K562 (cell line): ENCODE measurements around the gene SUMO3. TPM values are rescaled to one million over a fixed set of nuclear protein-coding genes. Genes with fewer than 3 reads are reported as not detected.

ENCODE experiments used
- ARNT ChIP-seq, 2 experiments: fragments of 450-650 bp; IDR thresholded peaks; 2 replicates each; pipeline ENCODE4 v1.6.1; 2016; ENCODE audit warnings: mild to moderate bottlenecking in 1 of 2
- CEBPG ChIP-seq, 3 experiments: fragments of 200-800 bp in 1 of 3; sonication (Bioruptor generic) in 1 of 3; sonication (generic) in 1 of 3; formaldehyde crosslinking in 1 of 3; IDR thresholded peaks in 2 of 3; conservative IDR thresholded peaks in 1 of 3; 2 replicates each; pipeline versions ENCODE4 v1.6.1 to v1.8.0; 2016 to 2022; ENCODE audit warnings: missing compliant biosample characterization in 2 of 3, missing genetic modification characterization in 2 of 3, mild to moderate bottlenecking in 1 of 3, missing genetic modification reagents in 1 of 3
- HSF4 ChIP-seq: fragments of 250-450 bp; sonication (Bioruptor Pico); IDR thresholded peaks from 2 replicates; pipeline ENCODE4 v2.1.2; 2022; ENCODE audit warnings: mild to moderate bottlenecking, moderate library complexity, borderline replicate concordance
- NELFE ChIP-seq: IDR thresholded peaks from 2 replicates; pipeline ENCODE4 v1.6.1; 2011; ENCODE audit warnings: mild to moderate bottlenecking; ENCODE audit not compliant: insufficient read depth, insufficient read length
- RBM25 ChIP-seq: fragments of 200-400 bp; formaldehyde crosslinking; IDR thresholded peaks from 2 replicates; pipeline ENCODE4 v1.6.1; 2018; ENCODE audit warnings: low read length, low read depth, moderate library complexity; ENCODE audit not compliant: severe bottlenecking
- THRAP3 ChIP-seq: fragments of 450-650 bp; IDR thresholded peaks from 2 replicates; pipeline ENCODE4 v1.6.1; 2016; ENCODE audit warnings: mild to moderate bottlenecking, inconsistent platforms, borderline replicate concordance
- ZFP30 ChIP-seq: fragments of 250-450 bp; sonication (Bioruptor Pico); IDR thresholded peaks from 2 replicates; pipeline ENCODE4 v1.8.0; 2022; ENCODE audit warnings: moderate library complexity, mild to moderate bottlenecking, inconsistent platforms, borderline replicate concordance
- ZNF3 ChIP-seq: fragments of 250-450 bp; sonication (Bioruptor Pico); IDR thresholded peaks from 2 replicates; pipeline ENCODE4 v1.5.0; 2021; ENCODE audit warnings: mild to moderate bottlenecking, moderate library complexity
- polyA plus RNA-seq, 8 experiments: library from polyadenylated mRNA; depleted of rRNA in 4 of 8; stranded (reverse) in 5 of 8; unstranded in 3 of 8; fragments of >200 nt; fragmentation: Nextera tagmentation in 2 of 8; fragmentation: Illumina TruSeq in 1 of 8; extraction: Ambion mirVana in 2 of 8; extraction: Trizol in 1 of 8; gene quantifications; 2 replicates each; pipeline versions ENCODE4 v1.2.1 to v1.2.3, GENCODE V29; 2011 to 2014; ENCODE audit warnings: inconsistent platforms in 1 of 8, missing spikeins in 1 of 8
- total RNA-seq, 7 experiments: library from RNA; depleted of rRNA in 6 of 7; stranded (reverse); fragments of >200 nt in 6 of 7; fragmentation: Illumina TruSeq in 2 of 7; extraction: Trizol in 2 of 7; gene quantifications; 2 replicates each; pipeline versions ENCODE4 v1.2.1 to v1.2.3, GENCODE V29; 2011 to 2021; ENCODE audit warnings: low replicate concordance in 1 of 7
- TF ChIP-seq, protein P1 (sequence below): fragments of 450-650 bp; IDR thresholded peaks from 2 replicates; pipeline ENCODE4 v1.6.1; 2017; ENCODE audit warnings: antibody characterized with exemption
- TF ChIP-seq, protein P2 (sequence below): sonication (generic); formaldehyde crosslinking; IDR thresholded peaks from 2 replicates; pipeline ENCODE4 v1.8.0; 2023; ENCODE audit warnings: mild to moderate bottlenecking, missing genetic modification reagents
- TF ChIP-seq, protein P3 (sequence below): sonication (generic); formaldehyde crosslinking; IDR thresholded peaks from 2 replicates; pipeline ENCODE4 v1.8.0; 2022; ENCODE audit warnings: mild to moderate bottlenecking, low read depth, missing genetic modification reagents
- TF ChIP-seq, protein P4 (sequence below): fragments of 250-450 bp; sonication (Bioruptor Pico); IDR thresholded peaks from 2 replicates; pipeline ENCODE4 v1.4.0; 2020
- TF ChIP-seq, protein P5 (sequence below): fragments of 250-450 bp; sonication (Bioruptor Pico); IDR thresholded peaks from 2 replicates; pipeline ENCODE4 v1.5.0; 2022; ENCODE audit warnings: mild to moderate bottlenecking

Gene SUMO3
- total and polyA plus RNA-seq, 9 of the 15 experiments (the other 6 are each of a cell fraction or from before 2014, with no cell fraction given), result 13.9 to 143 (median 113) TPM

DNA sequence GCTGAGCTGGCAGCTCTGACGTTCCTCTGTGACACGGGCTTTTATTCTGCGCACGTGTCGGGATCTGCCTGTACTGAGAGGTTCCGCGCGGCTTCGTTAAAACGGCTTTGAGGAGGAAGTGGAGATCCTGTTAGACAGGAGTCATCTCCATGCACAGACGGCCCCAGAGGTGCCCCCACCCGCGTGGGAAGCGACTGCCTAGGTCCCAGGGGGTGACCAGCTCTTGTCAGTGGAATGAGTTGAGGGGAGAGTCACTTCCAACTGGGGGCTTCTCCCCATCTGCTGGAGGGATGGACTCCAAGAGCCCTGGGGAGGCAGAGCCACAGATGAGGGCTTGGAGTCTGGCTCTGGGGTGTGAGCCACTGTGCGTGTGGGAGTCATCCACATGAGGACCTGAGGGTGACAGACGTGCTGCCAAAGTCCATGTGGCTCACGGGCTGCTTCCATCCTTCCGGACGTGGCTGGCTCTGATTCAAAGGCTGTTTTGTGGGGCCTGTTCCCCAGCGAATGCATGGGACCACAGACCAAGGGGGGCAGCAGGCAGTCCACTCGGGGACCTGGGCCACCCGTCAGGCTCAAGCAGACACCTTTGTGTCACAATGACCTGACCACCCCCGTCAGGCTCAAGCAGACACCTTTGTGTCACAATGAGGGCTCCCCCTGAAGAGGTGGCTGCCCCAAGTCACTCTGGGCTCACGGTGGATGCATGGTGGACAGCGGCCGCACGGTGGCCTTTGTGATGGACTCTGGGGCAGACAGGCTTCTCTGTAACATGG is 28.8 kb upstream of the SUMO3 start (continued):
- TF ChIP-seq, protein P1, sequence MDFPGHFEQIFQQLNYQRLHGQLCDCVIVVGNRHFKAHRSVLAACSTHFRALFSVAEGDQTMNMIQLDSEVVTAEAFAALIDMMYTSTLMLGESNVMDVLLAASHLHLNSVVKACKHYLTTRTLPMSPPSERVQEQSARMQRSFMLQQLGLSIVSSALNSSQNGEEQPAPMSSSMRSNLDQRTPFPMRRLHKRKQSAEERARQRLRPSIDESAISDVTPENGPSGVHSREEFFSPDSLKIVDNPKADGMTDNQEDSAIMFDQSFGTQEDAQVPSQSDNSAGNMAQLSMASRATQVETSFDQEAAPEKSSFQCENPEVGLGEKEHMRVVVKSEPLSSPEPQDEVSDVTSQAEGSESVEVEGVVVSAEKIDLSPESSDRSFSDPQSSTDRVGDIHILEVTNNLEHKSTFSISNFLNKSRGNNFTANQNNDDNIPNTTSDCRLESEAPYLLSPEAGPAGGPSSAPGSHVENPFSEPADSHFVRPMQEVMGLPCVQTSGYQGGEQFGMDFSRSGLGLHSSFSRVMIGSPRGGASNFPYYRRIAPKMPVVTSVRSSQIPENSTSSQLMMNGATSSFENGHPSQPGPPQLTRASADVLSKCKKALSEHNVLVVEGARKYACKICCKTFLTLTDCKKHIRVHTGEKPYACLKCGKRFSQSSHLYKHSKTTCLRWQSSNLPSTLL, result no peak
- TF ChIP-seq ZNF3 (CRISPR knock-in tag) (no peak), RBM25 (no peak), CEBPG (CRISPR knock-in tag; IDR thresholded peaks at IDR 0.05) (no peak), CEBPG (tag; conservative IDR thresholded peaks at IDR 0.05 in 1 of 2, IDR thresholded peaks at IDR 0.05 in 1 of 2) (no peak), THRAP3 (no peak), NELFE (no peak), HSF4 (CRISPR knock-in tag) (no peak), ZFP30 (no peak), ARNT (IDR thresholded peaks at IDR 0.05) (no peak)
- TF ChIP-seq, protein P2, sequence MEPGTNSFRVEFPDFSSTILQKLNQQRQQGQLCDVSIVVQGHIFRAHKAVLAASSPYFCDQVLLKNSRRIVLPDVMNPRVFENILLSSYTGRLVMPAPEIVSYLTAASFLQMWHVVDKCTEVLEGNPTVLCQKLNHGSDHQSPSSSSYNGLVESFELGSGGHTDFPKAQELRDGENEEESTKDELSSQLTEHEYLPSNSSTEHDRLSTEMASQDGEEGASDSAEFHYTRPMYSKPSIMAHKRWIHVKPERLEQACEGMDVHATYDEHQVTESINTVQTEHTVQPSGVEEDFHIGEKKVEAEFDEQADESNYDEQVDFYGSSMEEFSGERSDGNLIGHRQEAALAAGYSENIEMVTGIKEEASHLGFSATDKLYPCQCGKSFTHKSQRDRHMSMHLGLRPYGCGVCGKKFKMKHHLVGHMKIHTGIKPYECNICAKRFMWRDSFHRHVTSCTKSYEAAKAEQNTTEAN (CRISPR knock-in tag), result no peak
- TF ChIP-seq, protein P3, sequence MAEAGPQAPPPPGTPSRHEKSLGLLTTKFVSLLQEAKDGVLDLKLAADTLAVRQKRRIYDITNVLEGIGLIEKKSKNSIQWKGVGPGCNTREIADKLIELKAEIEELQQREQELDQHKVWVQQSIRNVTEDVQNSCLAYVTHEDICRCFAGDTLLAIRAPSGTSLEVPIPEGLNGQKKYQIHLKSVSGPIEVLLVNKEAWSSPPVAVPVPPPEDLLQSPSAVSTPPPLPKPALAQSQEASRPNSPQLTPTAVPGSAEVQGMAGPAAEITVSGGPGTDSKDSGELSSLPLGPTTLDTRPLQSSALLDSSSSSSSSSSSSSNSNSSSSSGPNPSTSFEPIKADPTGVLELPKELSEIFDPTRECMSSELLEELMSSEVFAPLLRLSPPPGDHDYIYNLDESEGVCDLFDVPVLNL (CRISPR knock-in tag), result no peak
- TF ChIP-seq, protein P4, sequence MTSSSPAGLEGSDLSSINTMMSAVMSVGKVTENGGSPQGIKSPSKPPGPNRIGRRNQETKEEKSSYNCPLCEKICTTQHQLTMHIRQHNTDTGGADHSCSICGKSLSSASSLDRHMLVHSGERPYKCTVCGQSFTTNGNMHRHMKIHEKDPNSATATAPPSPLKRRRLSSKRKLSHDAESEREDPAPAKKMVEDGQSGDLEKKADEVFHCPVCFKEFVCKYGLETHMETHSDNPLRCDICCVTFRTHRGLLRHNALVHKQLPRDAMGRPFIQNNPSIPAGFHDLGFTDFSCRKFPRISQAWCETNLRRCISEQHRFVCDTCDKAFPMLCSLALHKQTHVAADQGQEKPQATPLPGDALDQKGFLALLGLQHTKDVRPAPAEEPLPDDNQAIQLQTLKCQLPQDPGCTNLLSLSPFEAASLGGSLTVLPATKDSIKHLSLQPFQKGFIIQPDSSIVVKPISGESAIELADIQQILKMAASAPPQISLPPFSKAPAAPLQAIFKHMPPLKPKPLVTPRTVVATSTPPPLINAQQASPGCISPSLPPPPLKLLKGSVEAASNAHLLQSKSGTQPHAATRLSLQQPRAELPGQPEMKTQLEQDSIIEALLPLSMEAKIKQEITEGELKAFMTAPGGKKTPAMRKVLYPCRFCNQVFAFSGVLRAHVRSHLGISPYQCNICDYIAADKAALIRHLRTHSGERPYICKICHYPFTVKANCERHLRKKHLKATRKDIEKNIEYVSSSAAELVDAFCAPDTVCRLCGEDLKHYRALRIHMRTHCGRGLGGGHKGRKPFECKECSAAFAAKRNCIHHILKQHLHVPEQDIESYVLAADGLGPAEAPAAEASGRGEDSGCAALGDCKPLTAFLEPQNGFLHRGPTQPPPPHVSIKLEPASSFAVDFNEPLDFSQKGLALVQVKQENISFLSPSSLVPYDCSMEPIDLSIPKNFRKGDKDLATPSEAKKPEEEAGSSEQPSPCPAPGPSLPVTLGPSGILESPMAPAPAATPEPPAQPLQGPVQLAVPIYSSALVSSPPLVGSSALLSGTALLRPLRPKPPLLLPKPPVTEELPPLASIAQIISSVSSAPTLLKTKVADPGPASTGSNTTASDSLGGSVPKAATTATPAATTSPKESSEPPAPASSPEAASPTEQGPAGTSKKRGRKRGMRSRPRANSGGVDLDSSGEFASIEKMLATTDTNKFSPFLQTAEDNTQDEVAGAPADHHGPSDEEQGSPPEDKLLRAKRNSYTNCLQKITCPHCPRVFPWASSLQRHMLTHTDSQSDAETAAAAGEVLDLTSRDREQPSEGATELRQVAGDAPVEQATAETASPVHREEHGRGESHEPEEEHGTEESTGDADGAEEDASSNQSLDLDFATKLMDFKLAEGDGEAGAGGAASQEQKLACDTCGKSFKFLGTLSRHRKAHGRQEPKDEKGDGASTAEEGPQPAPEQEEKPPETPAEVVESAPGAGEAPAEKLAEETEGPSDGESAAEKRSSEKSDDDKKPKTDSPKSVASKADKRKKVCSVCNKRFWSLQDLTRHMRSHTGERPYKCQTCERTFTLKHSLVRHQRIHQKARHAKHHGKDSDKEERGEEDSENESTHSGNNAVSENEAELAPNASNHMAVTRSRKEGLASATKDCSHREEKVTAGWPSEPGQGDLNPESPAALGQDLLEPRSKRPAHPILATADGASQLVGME (CRISPR knock-in tag), result no peak
- TF ChIP-seq, protein P5, sequence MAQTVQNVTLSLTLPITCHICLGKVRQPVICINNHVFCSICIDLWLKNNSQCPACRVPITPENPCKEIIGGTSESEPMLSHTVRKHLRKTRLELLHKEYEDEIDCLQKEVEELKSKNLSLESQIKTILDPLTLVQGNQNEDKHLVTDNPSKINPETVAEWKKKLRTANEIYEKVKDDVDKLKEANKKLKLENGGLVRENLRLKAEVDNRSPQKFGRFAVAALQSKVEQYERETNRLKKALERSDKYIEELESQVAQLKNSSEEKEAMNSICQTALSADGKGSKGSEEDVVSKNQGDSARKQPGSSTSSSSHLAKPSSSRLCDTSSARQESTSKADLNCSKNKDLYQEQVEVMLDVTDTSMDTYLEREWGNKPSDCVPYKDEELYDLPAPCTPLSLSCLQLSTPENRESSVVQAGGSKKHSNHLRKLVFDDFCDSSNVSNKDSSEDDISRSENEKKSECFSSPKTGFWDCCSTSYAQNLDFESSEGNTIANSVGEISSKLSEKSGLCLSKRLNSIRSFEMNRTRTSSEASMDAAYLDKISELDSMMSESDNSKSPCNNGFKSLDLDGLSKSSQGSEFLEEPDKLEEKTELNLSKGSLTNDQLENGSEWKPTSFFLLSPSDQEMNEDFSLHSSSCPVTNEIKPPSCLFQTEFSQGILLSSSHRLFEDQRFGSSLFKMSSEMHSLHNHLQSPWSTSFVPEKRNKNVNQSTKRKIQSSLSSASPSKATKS (CRISPR knock-in tag), result no peak
